Measurements from ENCODE around the gene ACYP2.
"Not testable (repeated sequence)": the region's sequence is repeated elsewhere in the genome, so short reads cannot be mapped to it uniquely, and the experiment has no call there.

The ACYP2 gene

DNA sequence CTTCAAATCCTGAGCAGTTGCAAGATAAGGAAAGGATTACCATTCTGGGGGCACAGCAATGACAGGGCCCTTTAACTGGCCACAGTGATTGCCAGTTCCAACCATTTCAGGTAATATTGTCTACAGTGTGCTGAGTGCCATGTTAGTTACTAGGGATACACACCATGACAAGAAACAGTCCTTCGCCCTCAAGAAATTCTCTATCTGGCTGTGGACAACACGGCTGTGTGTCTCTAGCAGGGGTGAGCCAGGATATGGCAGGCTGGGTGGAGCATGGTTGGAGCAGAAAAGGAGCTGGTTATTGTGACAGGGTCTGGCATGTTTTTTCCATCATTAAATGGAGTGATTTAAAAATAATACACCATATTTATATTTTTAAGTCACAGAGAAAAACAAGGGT is 109.6 kb downstream of the ACYP2 start:
- DNase-seq (ENCODE audit: low spot score), result no peak

DNA sequence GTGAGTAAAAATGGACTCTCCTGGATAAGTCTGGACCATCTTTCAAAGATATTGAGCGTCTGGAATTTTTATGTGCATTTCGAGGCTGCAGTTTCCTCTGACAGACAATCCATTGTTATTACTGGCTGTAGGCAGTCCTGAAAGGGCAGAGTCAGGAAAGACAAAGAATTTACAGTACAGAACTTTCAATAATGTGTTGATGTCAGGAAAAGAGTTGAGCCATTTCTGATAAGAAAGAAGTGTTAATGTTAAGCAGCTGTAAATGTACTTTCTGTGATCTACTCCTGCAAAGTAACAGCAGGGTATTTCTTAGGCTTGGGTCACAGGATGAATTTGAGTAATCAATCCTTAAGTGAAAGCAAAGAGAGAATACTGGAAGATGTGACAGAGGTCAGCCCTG is 110.8 kb downstream of the ACYP2 start:
- DNase-seq (ENCODE audit: low spot score), result no peak

DNA sequence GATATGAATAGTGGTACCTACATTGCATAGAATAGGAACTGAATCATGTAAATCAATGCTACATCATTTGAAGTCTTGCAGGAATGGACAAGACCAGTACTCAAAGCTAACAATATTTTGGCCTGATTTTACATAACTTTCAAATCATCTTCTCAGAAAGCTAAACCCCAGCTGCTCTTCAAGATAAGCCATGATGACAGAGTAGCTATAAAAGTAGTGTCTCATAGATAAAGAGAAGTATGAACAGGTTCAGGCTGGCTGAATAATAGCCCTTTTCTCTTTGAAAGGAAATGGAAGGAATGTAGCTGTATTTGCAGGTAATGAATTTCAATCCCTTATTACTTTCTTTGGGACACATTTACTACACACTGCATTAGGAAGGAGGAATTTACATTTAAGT is 112.4 kb downstream of the ACYP2 start:
- DNase-seq (ENCODE audit: low spot score), result no peak

DNA sequence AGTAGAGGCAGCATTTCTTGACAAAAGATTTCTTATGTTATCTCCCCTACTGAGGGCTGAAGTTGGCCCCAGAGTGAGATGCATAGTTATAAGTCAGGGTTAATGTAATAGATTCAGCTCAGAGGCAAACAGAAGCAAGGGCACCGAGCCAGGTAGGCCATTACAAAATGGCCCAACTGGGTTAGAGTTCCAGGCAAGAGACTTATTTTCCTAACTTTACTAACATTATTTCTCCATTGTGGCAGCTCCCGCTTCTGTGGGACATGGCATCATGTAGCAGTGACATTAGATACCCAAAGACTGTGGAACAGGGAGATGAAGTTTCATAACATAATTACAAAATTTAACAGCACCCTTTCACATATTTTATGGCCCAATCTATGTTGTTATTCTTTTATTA is 113.5 kb downstream of the ACYP2 start:
- no peak for DNase-seq (ENCODE audit: low spot score)

DNA sequence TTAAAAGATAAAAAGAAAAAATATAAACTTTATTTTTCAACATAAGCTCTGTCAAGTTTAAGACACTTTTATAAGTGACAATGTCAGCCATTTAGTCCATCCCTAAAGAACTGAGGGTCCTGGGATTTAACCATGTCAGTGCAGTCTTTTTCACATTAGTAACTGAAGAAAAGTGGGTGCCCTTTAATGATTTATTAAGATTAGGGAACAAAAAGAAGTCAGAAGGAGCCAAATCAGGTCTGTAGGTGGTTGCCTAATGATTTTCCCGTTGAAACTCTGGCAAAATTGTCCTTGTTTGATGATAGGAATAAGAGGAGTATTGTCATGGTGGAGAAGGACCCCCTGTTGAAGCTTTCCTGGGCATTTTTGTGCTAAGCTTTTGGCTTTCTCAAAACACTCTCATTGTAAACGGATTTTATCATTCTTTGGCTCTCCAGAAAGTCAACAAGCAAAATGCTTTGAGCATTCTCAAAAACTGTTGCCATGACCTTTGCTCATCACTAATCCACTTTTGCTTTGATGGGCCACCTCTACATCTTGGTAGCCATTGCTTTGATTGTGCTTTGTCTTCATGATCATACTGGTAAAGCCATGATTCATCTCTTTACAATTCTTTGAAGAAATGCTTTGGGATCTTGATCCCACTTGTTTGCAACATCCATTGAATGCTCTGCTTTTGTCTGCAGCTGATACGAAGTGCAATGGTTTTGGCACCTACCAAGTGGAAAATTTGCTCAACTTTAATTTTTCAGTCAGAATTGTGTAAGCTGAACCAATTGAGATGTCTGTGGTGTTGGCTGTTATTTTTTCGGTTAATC is 118.6 kb downstream of the ACYP2 start:
- DNase-seq (ENCODE audit: low spot score), result no peak

DNA sequence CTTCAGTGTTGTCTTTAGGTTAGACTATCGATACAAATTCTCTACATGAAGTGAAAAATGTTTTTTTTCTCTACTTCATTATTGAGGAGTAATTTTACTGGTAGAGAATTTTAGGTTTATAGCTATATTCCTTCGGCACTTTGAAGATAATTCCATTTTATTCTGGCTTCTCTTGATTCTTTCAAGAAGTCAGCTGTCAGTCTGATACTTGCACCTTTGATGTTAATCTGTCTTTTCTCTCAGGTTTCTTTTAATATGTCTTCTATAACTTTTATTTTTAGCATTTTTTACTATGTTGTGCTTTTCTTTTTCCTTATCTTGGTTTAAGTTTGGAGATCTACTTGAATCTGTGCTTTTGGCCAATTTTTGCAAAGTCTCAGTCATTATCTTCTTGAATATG is 122.0 kb downstream of the ACYP2 start:
- no peak for DNase-seq (ENCODE audit: low spot score)

DNA sequence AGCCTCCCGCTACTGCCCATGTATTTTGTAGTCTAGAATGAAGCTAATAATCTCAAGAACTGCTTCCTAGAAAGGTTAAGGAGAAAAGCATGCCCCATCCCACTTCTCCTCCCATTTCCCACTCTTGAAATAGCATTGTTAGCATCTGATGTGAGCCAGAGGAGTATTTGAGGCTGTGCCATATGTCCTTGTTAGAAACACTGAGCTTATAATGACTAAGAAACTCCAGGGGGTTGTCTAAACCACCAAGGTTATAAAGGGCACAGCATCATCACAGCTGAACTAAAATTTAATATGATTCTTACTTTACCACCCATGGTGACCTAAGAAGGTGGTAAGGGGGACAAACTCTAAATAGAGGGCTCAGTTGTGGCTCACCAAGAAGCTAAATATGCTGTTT is 124.0 kb downstream of the ACYP2 start:
- DNase-seq (ENCODE audit: low spot score), result no peak

DNA sequence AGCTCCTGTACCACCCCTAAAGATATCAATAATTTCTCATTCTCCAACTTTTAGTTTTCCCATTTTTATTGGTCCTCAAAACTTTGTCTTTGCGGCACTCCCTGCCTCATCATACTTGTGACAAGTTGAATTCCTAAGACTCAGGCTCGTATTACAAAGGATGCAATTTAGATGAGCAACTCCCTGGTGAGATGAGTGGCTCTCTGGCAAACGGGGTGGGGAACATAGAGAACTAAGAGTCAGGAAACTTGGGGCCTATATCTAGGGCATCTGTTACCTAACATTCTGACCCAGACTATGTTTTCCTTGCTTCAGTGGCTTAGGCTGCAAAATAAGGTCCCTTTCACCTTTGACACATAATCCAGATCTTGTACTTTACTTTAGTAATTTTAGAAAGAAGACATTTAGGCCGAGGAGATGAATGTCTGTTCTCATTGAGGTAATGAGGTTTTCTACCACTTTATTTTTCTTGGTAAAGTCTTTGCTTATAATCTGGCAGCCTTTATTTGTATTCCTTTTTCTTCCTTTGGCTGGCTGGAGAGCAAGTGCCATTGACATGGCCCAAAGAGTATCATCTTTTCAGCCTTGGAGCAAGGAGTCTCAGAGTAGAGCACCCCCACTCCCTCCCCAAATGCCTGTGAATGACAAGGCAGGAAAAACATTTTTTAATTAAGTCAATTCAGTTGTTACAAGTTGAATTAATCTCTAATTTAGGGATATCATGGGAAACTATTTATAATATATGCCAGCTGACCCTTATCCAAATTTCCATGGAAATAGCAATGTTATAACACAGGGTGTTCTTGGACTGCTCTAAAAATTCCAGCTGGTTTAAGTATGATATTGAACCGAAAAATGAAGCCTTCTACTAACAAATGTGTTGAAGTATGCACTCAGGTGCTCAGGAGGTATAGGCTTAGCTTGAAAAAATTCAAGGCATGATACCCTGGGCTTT is 125.4 kb downstream of the ACYP2 start:
- DNase-seq (ENCODE audit: low spot score), result no peak

DNA sequence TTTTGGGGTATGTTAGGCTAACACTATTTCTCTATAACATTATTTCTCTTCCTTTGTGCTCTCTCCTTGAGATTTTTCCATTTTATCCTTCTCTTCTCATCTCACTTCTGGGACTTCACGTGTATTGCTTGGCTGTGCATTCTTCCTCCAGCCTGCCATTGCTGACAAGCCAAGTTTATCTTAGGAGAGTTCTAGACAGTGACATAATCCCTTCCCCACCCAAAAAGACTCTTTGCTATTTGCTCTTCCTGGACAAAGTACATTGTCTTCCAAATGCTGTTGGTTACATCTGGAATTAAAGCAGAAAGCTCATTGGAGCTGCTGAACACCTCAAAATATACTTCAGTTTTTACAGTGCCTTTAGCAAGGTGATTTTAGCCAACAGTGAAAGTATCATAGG is 131.7 kb downstream of the ACYP2 start:
- DNase-seq (ENCODE audit: low spot score), result no peak

DNA sequence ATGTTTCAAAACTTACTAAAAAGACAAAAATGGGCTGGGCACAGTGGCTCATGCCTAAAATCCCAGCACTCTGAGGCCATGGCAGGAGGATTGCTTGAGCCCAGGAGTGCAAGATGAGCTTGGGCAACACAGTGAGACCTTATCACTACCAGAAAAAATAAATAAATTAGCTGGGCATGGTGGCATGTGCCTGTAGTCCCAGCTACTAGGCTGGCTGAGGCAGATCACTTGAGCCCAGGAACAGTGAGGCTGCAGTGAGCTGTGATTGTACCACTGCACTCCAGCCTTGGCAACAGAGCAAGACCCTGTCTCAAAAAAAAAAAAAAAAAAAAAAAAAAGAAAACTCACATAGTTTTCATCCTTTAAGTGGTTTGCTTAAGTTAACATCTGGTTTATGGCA is 134.2 kb downstream of the ACYP2 start:
- DNase-seq (ENCODE audit: low spot score), result no peak

DNA sequence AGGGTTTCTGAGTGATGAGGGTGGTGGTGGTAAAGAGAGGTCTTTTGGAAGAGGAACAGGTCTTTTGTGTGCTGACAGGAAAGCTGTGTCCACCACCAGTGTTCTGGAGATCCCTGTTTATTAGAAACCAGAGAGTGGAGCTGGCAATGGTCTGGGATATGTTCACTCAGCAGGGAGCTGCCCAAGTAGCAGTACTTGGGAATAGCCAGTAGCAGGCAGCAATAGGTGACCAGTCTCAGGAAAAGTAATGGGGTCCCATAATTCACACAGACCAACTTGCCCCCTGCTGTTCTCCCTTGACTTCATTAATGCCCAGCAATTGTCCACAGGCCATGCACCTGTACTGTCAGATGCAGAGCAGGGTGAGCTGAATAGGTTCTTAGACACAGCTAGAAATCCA is 138.8 kb downstream of the ACYP2 start:
- DNase-seq (ENCODE audit: low spot score), result no peak

DNA sequence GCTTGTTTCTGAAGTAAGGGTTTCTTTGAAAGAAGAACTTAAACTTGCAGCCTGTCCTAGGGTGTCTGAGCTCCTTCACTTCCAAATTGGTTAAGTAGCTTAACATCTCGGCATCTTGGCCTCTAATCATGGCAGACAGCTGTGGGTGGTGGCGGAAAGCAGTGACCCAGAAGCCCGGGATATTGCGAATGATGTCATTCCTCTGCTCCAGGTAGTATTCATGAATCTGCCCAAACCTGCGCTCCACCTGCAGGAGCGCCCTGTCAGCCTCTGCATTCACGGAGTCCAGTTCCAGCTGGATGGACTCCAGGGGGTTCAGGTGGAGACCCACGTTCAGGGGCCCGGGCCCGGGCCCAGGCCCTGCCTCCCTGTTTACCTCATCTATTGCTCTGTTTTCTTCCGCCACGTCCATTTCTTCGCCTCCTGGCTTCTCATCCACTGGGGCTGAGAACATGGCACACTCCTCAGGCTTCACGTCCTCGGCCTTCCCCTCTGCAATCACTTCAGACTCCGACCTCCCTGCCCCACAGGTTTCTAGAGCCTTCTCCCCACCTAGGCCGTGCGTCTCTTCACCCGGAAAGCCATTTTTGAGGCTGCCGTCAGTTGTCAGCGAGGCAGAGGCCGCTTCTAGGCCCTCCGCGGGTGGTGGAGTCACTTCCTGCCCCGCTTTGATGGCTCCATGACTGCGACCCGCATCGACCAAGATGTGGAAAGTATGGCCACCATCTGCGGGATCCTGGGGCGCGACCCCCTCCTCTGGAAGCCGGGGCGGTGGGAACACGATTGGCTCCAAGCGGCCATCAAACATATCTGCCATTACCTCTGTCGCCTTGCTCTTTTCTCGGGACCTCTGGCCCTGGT is 140.0 kb downstream of the ACYP2 start:
- DNase-seq (ENCODE audit: low spot score), result no peak

DNA sequence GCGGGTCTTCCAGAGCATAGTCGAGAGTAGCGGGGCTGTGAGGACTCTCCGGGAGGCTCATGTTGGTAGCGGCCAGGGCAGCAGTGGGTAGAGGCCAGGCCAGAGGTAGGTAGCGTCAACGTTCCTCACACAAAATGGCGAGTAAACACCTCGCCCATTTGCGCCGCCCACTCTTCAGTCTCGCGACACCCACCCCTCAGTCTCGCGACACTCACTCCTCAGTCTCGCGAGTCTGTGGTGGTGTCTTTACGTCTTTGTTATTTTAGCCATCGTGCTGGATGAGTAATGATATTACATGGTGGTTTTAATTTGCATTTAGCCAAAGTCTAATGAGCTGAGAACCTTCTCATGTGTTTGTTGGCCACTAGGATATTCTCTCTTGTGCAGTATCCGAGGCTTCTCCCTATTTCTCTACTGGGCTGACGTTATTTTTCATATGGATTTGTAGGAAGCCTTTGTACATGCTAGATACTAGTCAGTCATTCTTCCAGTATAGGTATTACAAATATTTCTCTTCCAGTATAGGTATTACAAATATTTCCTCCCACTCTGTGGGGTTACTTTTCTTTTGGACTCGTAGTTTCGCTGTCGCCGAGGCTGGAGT is 140.8 kb downstream of the ACYP2 start, which contains the start of gene TSPYL6:
Gene TSPYL6 (minus strand): TSS at position 139 of the 604 bp plus-strand sequence. CDS start 78 bp downstream, at position 61.
- no peak for DNase-seq (ENCODE audit: low spot score)

DNA sequence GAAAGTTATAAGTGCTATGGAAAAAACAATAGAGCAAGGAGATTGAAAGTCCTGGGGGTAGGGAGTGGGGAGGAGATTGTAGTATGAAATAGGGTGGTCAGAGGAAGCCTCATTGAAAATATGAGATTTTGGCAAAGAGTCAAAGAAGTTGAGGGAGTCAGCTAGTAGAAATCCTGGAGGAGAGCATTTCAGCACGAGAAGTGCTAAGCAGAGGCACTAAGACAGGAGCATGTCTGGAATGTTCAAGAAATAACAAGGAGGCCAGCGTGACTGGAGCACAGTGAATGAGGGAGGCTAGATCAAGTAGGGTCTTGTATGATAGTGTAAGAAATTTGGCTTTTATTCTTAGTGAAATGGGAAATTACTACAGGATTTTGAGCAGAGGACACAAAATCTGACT is 142.8 kb downstream of the ACYP2 start:
- DNase-seq (ENCODE audit: low spot score), result no peak

DNA sequence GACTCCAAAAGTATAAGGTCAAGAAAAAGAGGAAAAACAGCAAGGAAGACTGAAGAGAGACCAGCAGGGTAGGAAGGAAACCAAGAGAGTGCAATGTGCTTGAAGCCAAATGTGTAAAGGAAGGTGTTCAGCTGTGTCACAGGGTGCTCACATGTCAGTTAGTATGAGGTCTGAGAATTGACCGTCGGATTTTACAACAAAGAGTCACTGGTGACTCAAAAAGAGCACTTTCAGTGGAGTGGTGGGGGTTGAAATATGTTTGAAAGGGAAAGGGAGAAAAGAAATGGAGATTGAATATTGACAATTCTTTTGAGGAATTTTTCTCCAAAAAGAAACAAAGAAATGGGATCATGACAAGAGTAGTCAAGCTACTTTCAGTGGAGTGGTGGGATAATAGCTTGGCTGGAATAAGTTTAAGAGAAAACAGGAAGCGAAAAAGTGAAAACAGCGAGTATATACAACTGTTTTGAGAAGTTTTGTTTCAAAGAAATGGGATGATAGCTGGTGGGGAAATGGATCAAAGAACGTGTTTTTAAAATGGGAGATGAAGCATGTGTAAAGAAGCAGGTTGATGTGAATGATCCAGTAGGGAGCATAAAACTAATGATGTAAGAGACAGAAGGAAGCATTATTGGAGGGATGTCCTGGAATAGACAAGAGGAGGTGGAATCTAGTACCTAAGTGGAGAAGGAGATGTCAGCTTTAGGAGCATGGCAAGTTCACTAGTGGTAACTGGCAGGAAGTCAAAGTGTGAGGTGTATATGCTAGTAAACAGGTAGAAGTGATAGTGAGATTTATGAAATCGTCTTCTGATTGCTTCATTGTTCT is 144.2 kb downstream of the ACYP2 start:
- DNase-seq (ENCODE audit: low spot score), result no peak

DNA sequence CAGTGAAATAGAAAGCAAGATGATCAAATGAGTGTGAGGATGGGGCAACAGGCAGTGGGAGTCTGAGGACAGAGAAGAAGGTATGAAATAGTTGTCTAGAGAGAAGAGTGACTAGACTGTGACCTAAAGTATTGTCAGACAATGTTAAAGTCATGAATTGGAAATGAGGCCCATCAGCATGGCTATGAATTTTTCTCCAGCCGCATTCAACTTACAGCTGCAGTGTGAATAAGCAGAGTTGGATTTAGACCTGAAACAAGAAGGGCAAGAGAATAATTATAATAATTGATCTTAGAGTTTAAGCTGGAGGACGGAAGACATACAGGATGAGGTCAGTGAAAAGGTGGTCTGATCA is 144.8 kb downstream of the ACYP2 start:
- DNase-seq (ENCODE audit: low spot score), result no peak

DNA sequence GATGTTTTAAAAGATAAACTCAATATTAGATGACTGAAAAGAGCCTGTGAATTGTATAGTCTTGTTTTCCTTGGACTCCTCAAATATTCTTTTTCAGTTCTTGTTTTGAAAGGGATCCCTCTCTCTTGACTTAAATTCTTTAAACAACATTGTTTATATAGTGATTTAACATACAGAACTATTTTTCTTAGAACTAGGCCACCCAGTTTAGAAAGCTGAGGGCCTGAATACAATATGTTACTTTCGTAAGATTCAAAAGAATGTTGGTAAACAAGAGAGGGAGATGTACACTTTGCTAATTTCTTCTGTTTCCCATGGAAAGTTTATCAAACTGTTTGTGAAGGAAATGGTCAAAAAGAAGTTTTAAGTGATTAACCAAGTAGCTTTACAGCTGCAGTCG is 146.1 kb downstream of the ACYP2 start:
- DNase-seq (ENCODE audit: low spot score), result no peak

DNA sequence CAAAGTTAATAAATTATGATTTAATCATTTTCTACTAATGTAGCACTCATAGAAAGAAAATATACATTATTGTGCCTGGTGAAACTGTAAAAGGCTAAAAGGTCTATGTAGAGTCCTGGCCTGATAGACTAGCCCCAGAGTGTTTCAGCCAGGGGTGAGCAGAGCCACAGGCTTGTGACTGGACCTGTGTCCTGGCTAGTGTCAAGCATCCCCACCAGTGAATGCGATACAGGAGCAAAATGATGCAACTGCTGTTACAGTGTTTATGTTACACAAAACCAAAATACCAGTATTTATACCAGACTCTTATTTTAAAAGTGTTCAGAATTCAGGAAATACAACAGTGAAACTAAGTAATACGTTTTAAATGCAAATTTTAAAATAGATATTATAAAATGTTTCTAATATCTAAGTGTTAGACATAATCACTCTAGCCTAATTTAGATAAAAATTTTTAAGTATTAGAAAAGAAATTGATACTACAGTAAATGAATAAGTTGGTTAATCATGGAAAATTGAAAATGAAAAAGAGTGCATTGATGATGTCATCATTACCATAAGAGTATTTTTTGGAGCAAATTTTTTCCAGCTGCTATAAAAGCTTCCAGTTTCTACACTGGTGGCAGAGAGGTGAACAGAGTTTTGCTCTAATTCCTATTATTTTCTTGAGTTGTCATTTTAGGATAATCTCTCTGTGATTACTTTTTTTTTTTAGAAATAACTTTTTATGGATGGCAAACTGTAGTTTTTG is 146.8 kb downstream of the ACYP2 start:
- DNase-seq (ENCODE audit: low spot score), result no peak

DNA sequence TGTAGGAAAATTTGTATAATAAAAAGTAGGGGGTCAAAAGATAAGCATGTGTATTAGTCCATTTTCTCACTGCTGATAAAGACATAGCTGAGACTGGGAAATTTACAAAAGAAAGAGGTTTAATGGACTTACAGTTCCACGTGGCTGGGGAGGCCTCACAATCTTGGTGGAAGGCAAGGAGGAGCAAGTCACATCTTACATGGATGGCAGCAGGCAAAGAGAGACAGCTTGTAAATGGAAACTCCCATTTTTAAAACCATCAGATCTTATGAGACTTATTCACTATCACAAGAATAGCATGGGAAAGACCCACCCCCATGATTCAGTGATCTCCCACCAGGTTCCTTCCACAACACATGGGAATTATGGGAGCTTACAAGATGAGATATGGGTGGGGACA is 149.7 kb downstream of the ACYP2 start:
- DNase-seq (ENCODE audit: low spot score), result not testable (repeated sequence)

DNA sequence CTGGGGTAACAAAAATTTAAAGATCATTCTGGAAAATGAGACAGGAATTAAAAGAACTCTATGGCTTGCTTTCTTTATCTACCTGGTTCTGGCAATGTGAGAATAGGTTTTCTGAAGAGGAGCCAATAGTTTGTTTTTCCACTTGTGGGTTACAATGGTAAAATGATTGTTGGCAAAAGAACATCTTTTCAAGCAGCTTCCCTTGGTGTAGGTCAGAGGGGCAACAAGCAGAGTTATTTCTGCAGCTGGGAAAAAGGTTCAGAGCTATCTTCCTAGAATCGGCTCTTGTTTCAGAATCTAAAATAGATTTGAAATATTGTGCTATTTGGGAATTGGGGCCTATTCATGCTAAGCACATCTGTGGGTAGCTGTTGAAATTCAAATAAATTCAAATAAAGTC is 152.2 kb downstream of the ACYP2 start:
- no peak for DNase-seq (ENCODE audit: low spot score)

All from ecto neural progenitor cell (in vitro differentiated cells).